Endothelial cell (in vitro differentiated cells): ENCODE results near the gene KHK. TPM values are rescaled to one million over a fixed set of nuclear protein-coding genes. Genes with fewer than 3 reads are reported as not detected.

Experiments
- DNase-seq: peaks from one replicate; pipeline ENCODE4 v3.0.0; 2021; ENCODE audit warnings: low spot score
- H3K27ac Mint-ChIP-seq: one replicate; pipeline ENCODE4 v1.8.0; 2021; ENCODE audit warnings: mixed read lengths, inconsistent platforms; ENCODE audit not compliant: unreplicated experiment
- H3K27me3 Mint-ChIP-seq: one replicate; pipeline ENCODE4 v1.8.0; 2021; ENCODE audit warnings: mild to moderate bottlenecking, moderate library complexity, mixed read lengths, inconsistent platforms; ENCODE audit not compliant: unreplicated experiment
- H3K36me3 Mint-ChIP-seq: one replicate; pipeline ENCODE4 v1.8.0; 2021; ENCODE audit warnings: mild to moderate bottlenecking, low read depth, mixed read lengths, inconsistent platforms; ENCODE audit not compliant: unreplicated experiment
- H3K4me1 Mint-ChIP-seq: one replicate; pipeline ENCODE4 v1.8.0; 2021; ENCODE audit warnings: mild to moderate bottlenecking, mixed read lengths, inconsistent platforms; ENCODE audit not compliant: unreplicated experiment
- H3K4me3 Mint-ChIP-seq: one replicate; pipeline ENCODE4 v1.8.0; 2021; ENCODE audit warnings: mild to moderate bottlenecking, mixed read lengths, inconsistent platforms; ENCODE audit not compliant: unreplicated experiment
- H3K9me3 Mint-ChIP-seq: one replicate; pipeline ENCODE4 v1.8.0; 2021; ENCODE audit warnings: mixed read lengths, inconsistent platforms; ENCODE audit not compliant: unreplicated experiment
- CTCF ChIP-seq: fragments of 200-600 bp; sonication (generic); IDR thresholded peaks from one replicate; pipeline ENCODE4 v1.5.0; 2021; ENCODE audit warnings: antibody characterized with exemption; ENCODE audit not compliant: unreplicated experiment
- long read RNA-seq: library from polyadenylated mRNA; unstranded; transcript quantifications from one replicate; pipeline ENCODE4 v2.0.0, GENCODE V29; 2020; ENCODE audit not compliant: unreplicated experiment
- total RNA-seq: library from RNA; stranded (reverse); fragmentation: NEBNext Ultra II Directional; extraction: Animal tissue kit (Norgen Biotek cat#: 25700); gene quantifications from one replicate; pipeline ENCODE4 v1.2.1, GENCODE V29; 2021; ENCODE audit not compliant: unreplicated experiment

The KHK gene
- total RNA-seq: 1.4 TPM
- long read RNA-seq, partial matches to known transcripts: 0 of 2 reads
- long read RNA-seq, other reads (novel, unspliced or antisense): 1 of 2 reads

DNA sequence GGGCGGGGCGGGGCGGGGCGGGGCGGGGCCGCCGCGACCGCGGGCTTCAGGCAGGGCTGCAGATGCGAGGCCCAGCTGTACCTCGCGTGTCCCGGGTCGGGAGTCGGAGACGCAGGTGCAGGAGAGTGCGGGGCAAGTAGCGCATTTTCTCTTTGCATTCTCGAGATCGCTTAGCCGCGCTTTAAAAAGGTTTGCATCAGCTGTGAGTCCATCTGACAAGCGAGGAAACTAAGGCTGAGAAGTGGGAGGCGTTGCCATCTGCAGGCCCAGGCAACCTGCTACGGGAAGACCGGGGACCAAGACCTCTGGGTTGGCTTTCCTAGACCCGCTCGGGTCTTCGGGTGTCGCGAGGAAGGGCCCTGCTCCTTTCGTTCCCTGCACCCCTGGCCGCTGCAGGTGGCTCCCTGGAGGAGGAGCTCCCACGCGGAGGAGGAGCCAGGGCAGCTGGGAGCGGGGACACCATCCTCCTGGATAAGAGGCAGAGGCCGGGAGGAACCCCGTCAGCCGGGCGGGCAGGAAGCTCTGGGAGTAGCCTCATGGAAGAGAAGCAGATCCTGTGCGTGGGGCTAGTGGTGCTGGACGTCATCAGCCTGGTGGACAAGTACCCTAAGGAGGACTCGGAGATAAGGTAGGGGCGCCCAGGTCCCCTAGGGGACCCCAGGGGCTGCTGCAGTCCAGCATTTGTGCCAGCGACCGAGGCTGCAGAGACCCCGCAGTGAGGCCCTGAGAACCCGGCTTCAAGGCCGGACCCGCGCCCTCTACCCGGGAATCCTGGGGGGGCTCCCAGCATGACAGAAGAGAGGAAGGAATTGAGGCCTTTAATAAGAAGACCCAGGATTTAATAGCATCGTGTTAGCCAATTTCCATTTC is at the start of gene KHK:
Gene KHK (plus strand): TSS at position 49 of the 870 bp plus-strand sequence. CDS start 488 bp downstream, at position 537.
- H3K4me3 Mint-ChIP-seq: peak within 1 kb of the TSS; percentile 65
- peaks cover 5% of the 10 kb centered on the region for H3K4me1 Mint-ChIP-seq
- peak; percentile 64 for TF ChIP-seq CTCF
- H3K36me3 Mint-ChIP-seq: no peaks in the 10 kb centered on the region
- no peaks in the 10 kb centered on the region for H3K9me3 Mint-ChIP-seq
- DNase-seq: peak; percentile 44
- no peak within 1 kb of the TSS for H3K27ac Mint-ChIP-seq
- peaks cover 9% of the 10 kb centered on the region for H3K27me3 Mint-ChIP-seq

DNA sequence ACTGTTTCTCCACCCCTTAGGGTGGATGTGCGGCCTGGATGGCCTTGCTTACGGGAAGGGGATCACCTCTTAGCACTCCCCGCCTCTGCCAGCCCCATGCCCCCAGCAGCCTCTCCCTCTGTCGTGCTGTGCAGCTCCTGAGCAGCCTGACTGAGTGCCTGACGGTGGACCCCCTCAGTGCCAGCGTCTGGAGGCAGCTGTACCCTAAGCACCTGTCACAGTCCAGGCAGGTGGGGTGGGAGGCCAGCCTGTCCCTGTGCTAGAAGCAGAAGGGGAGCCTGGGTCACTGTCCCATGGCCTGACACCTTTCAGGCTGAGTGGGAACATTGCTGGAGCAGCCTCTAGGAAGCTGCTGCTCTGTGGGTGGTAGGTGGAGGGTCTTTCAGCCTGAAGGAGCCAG is 48.6 kb upstream of the KHK start:
- no peaks in the 10 kb centered on the region for H3K9me3 Mint-ChIP-seq
- peaks cover 48% of the 10 kb centered on the region for H3K36me3 Mint-ChIP-seq
- no peak for TF ChIP-seq CTCF

GRCh38 chr2:27038631-27039339 is 47.8 kb upstream of the KHK start:
- Mint-ChIP-seq H3K9me3 (no peaks in the 10 kb centered on the region), H3K36me3 (peaks cover 48% of the 10 kb centered on the region), H3K4me3 (no peak overlapping the region), H3K4me1 (peaks cover 5% of the 10 kb centered on the region), H3K27me3 (peaks cover 8% of the 10 kb centered on the region), H3K27ac (no peak overlapping the region)
- TF ChIP-seq CTCF: no peak
- no peak for DNase-seq

More for the DNA sequence above, 48.6 kb upstream of the KHK start:
- no peak for DNase-seq
- peaks cover 8% of the 10 kb centered on the region for H3K27me3 Mint-ChIP-seq
- peaks cover 11% of the 10 kb centered on the region for H3K4me1 Mint-ChIP-seq
- no peak overlapping the region for H3K27ac Mint-ChIP-seq
- H3K4me3 Mint-ChIP-seq: no peak overlapping the region

GRCh38 chr2:27039426-27039825 is 47.1 kb upstream of the KHK start:
- DNase-seq: no peak
- no peak overlapping the region for H3K27ac Mint-ChIP-seq
- H3K4me1 Mint-ChIP-seq: no peaks in the 10 kb centered on the region
- no peak for TF ChIP-seq CTCF
- no peak overlapping the region for H3K4me3 Mint-ChIP-seq
- H3K36me3 Mint-ChIP-seq: peaks cover 48% of the 10 kb centered on the region
- no peaks in the 10 kb centered on the region for H3K9me3 Mint-ChIP-seq
- H3K27me3 Mint-ChIP-seq: peaks cover 3% of the 10 kb centered on the region
